CD14-positive monocyte (primary cell): ENCODE results near the gene PPP2R1B. TPM values are rescaled to one million over a fixed set of nuclear protein-coding genes. Genes with fewer than 3 reads are reported as not detected.

ENCODE experiments used
- DNase-seq, 3 donors: peaks; one replicate each; pipeline ENCODE4 v3.0.0-alpha.2; 2011 to 2022
- H2AFZ ChIP-seq: 2 replicates; pipeline ENCODE4 v1.6.0; 2012; ENCODE audit warnings: mild to moderate bottlenecking, low read depth, low read length, inconsistent platforms; ENCODE audit not compliant: insufficient read depth, poor library complexity, severe bottlenecking
- H3K27ac ChIP-seq, 2 donors: 1 replicate in 1 of 2; 2 replicates in 1 of 2; pipeline ENCODE4 v1.5.1; 2012 to 2013; ENCODE audit warnings: low read length in 2 of 2, control low read depth in 1 of 2, inconsistent platforms in 1 of 2, low read depth in 1 of 2, mild to moderate bottlenecking in 1 of 2
- H3K27me3 ChIP-seq, 2 donors: one replicate each; pipeline versions ENCODE4 v1.6.0 to v1.6.1; 2011 to 2013; ENCODE audit warnings: low read length in 2 of 2; ENCODE audit not compliant: control insufficient read depth in 2 of 2, insufficient read depth in 2 of 2
- H3K36me3 ChIP-seq, 2 donors: replicated peaks in 1 of 2; 1 replicate in 1 of 2; 2 replicates in 1 of 2; pipeline versions ENCODE4 v1.5.1 to v1.6.1; 2012 to 2013; ENCODE audit warnings: low read length in 2 of 2, control low read depth in 1 of 2, inconsistent platforms in 1 of 2, mild to moderate bottlenecking in 1 of 2; ENCODE audit not compliant: insufficient read depth in 2 of 2, control insufficient read depth in 1 of 2
- H3K4me1 ChIP-seq, 2 donors: 1 replicate in 1 of 2; 2 replicates in 1 of 2; pipeline versions ENCODE4 v1.5.1 to v1.6.1; 2012 to 2013; ENCODE audit warnings: low read length in 2 of 2, control low read depth in 1 of 2, inconsistent platforms in 1 of 2, mild to moderate bottlenecking in 1 of 2, moderate library complexity in 1 of 2; ENCODE audit not compliant: insufficient read depth in 2 of 2, control insufficient read depth in 1 of 2
- H3K4me2 ChIP-seq: replicated peaks from 2 replicates; pipeline ENCODE3; 2012; ENCODE audit warnings: low read length, moderate library complexity, mild to moderate bottlenecking; ENCODE audit not compliant: poor library complexity, severe bottlenecking; ENCODE audit errors: extremely low read depth
- H3K4me3 ChIP-seq, 3 experiments: fragments of 200-600 bp in 1 of 3; sonication (generic) in 1 of 3; replicated peaks in 1 of 3; 1 replicate in 2 of 3; 2 replicates in 1 of 3; pipeline ENCODE4 v1.5.1; 2011 to 2013; ENCODE audit warnings: low read length in 3 of 3, mild to moderate bottlenecking in 3 of 3, control low read depth in 2 of 3, low read depth in 2 of 3, inconsistent platforms in 1 of 3, moderate library complexity in 1 of 3
- H3K79me2 ChIP-seq: 2 replicates; pipeline ENCODE4 v1.6.0; 2012; ENCODE audit warnings: mild to moderate bottlenecking, control low read depth, inconsistent platforms, low read length, moderate library complexity; ENCODE audit not compliant: insufficient read depth
- H3K9ac ChIP-seq: 2 replicates; pipeline ENCODE4 v1.6.0; 2017; ENCODE audit warnings: low read length, mild to moderate bottlenecking; ENCODE audit not compliant: insufficient read depth, poor library complexity, severe bottlenecking
- H3K9me3 ChIP-seq, 2 donors: replicated peaks in 1 of 2; 1 replicate in 1 of 2; 2 replicates in 1 of 2; pipeline versions ENCODE4 v1.5.1 to v1.6.1; 2012 to 2013; ENCODE audit warnings: low read length in 2 of 2, control low read depth in 1 of 2; ENCODE audit not compliant: control insufficient read depth in 1 of 2, insufficient read depth in 1 of 2
- H4K20me1 ChIP-seq: 2 replicates; pipeline ENCODE4 v1.6.0; 2012; ENCODE audit warnings: mild to moderate bottlenecking, low read length, control low read depth, moderate library complexity; ENCODE audit not compliant: insufficient read depth
- H3K27ac Mint-ChIP-seq, 7 donors: one replicate each; pipeline ENCODE4 v1.8.0; 2020; ENCODE audit warnings: mild to moderate bottlenecking in 7 of 7, mixed read lengths in 7 of 7, moderate library complexity in 6 of 7, inconsistent platforms in 2 of 7
- H3K27me3 Mint-ChIP-seq, 3 donors: one replicate each; pipeline ENCODE4 v1.8.0; 2021 to 2022; ENCODE audit warnings: low read depth in 3 of 3, mild to moderate bottlenecking in 3 of 3, mixed read lengths in 3 of 3, moderate library complexity in 3 of 3, inconsistent platforms in 1 of 3
- H3K36me3 Mint-ChIP-seq, 2 donors: one replicate each; pipeline ENCODE4 v1.8.0; 2020; ENCODE audit warnings: mixed read lengths in 2 of 2, inconsistent platforms in 1 of 2, mild to moderate bottlenecking in 1 of 2
- H3K4me1 Mint-ChIP-seq: one replicate; pipeline ENCODE4 v1.8.0; 2020; ENCODE audit warnings: mild to moderate bottlenecking, mixed read lengths
- H3K4me3 Mint-ChIP-seq, 2 donors: one replicate each; pipeline ENCODE4 v1.8.0; 2020; ENCODE audit warnings: mild to moderate bottlenecking in 2 of 2, mixed read lengths in 2 of 2, moderate library complexity in 1 of 2
- H3K9me3 Mint-ChIP-seq, 7 donors: one replicate each; pipeline ENCODE4 v1.8.0; 2020 to 2022; ENCODE audit warnings: mixed read lengths in 7 of 7, mild to moderate bottlenecking in 6 of 7, moderate library complexity in 6 of 7, inconsistent platforms in 2 of 7
- CTCF ChIP-seq: fragments of 200-600 bp; IDR thresholded peaks from one replicate; pipeline ENCODE4 v1.8.0; 2022; ENCODE audit warnings: antibody characterized with exemption, mild to moderate bottlenecking
- WGBS: methylation state at CpG from one replicate; pipeline ENCODE4 v1.1.5; 2013; ENCODE audit warnings: missing lambda C conversion rate; ENCODE audit not compliant: insufficient coverage; 5-methylcytosine and 5-hydroxymethylcytosine counted together
- intact Hi-C, 2 donors: fragments of 100-400 bp; cut with micrococcal nuclease; formaldehyde crosslinking; loops; one replicate each; pipeline versions ENCODE4 v1.15.0 to v1.15.1; 2023
- polyA plus RNA-seq, 3 donors: library from polyadenylated mRNA; depleted of rRNA in 1 of 3; unstranded in 2 of 3; stranded (reverse) in 1 of 3; fragments of 300-500 nt in 2 of 3; fragments of >200 nt in 1 of 3; fragmentation: Illumina TruSeq in 2 of 3; gene quantifications; 1 replicate in 2 of 3; 2 replicates in 1 of 3; pipeline ENCODE4 v1.2.3, GENCODE V29; 2012 to 2021

Gene PPP2R1B
- polyA plus RNA-seq, 3 donors: 5.4 to 16.9 (median 11.2) TPM

GRCh38 chr11:111737444-111738210 is 28.6 kb downstream of the PPP2R1B start:
- H3K4me3 ChIP-seq: no peak overlapping the region
- H3K36me3 ChIP-seq: peaks cover 34 to 58% of the 10 kb centered on the region in 2 donors
- H3K9ac ChIP-seq: no peak overlapping the region
- no peaks in the 10 kb centered on the region for H3K9me3 Mint-ChIP-seq
- 86% methylated on average over 12 of the region's 14 CpGs for WGBS
- no peak overlapping the region for H3K4me2 ChIP-seq
- H3K27ac ChIP-seq: no peak overlapping the region
- H3K9me3 ChIP-seq: no peaks in the 10 kb centered on the region
- no peak for TF ChIP-seq CTCF
- H3K27me3 Mint-ChIP-seq: peaks cover 0 to 4% (median 2%) of the 10 kb centered on the region in 3 donors
- peak overlapping the region in 2 of 7 donors; percentile 65 to 67 for H3K27ac Mint-ChIP-seq
- no peaks in the 10 kb centered on the region for H3K79me2 ChIP-seq
- no peak for DNase-seq
- intact Hi-C loops: no loop called here
- no peaks in the 10 kb centered on the region for H3K4me1 ChIP-seq
- peaks cover 40 to 48% of the 10 kb centered on the region in 2 donors for H3K36me3 Mint-ChIP-seq
- no peak overlapping the region for H2AFZ ChIP-seq
- peaks cover 5% of the 10 kb centered on the region for H3K4me1 Mint-ChIP-seq
- no peaks in the 10 kb centered on the region for H4K20me1 ChIP-seq
- no peak overlapping the region for H3K4me3 Mint-ChIP-seq
- no peaks in the 10 kb centered on the region for H3K27me3 ChIP-seq

GRCh38 chr11:111736621-111737443 is 29.4 kb downstream of the PPP2R1B start:
- H3K36me3 Mint-ChIP-seq: peaks cover 35 to 41% of the 10 kb centered on the region in 2 donors
- H3K27ac Mint-ChIP-seq: peak overlapping the region in 3 of 7 donors; percentile 51 to 67 (median 65)
- no peak overlapping the region for H3K4me3 Mint-ChIP-seq

More at GRCh38 chr11:111736621-111737443, 29.4 kb downstream of the PPP2R1B start:
- Mint-ChIP-seq H3K27me3 (peaks cover 0 to 4% (median 2%) of the 10 kb centered on the region in 3 donors), H3K9me3 (no peaks in the 10 kb centered on the region), H3K4me1 (peaks cover 5% of the 10 kb centered on the region)
- Histone ChIP-seq H3K79me2 (no peaks in the 10 kb centered on the region), H3K27me3 (no peaks in the 10 kb centered on the region), H3K4me2 (no peak overlapping the region), H3K36me3 (peaks cover 27 to 50% of the 10 kb centered on the region in 2 donors), H3K4me3 (no peak overlapping the region), H3K9ac (no peak overlapping the region), H3K4me1 (no peaks in the 10 kb centered on the region), H3K9me3 (no peaks in the 10 kb centered on the region), H3K27ac (no peak overlapping the region), H4K20me1 (no peaks in the 10 kb centered on the region), H2AFZ (no peak overlapping the region)
- no peak for DNase-seq
- intact Hi-C loops: no loop called here
- TF ChIP-seq CTCF: no peak
- 94% methylated on average over 7 of the region's 15 CpGs for WGBS
